Measurements from ENCODE around the gene SETD5. TPM values are rescaled to one million over a fixed set of nuclear protein-coding genes. Genes with fewer than 3 reads are reported as not detected.
"Not testable (repeated sequence)": the region's sequence is repeated elsewhere in the genome, so short reads cannot be mapped to it uniquely, and the experiment has no call there.

Gene SETD5
- total RNA-seq, 1 donor from 2014 or later, result 233 TPM

GRCh38 chr3:9485248-9485647 lies 87.8 kb downstream of the SETD5 start:
- TF ChIP-seq, protein P1, sequence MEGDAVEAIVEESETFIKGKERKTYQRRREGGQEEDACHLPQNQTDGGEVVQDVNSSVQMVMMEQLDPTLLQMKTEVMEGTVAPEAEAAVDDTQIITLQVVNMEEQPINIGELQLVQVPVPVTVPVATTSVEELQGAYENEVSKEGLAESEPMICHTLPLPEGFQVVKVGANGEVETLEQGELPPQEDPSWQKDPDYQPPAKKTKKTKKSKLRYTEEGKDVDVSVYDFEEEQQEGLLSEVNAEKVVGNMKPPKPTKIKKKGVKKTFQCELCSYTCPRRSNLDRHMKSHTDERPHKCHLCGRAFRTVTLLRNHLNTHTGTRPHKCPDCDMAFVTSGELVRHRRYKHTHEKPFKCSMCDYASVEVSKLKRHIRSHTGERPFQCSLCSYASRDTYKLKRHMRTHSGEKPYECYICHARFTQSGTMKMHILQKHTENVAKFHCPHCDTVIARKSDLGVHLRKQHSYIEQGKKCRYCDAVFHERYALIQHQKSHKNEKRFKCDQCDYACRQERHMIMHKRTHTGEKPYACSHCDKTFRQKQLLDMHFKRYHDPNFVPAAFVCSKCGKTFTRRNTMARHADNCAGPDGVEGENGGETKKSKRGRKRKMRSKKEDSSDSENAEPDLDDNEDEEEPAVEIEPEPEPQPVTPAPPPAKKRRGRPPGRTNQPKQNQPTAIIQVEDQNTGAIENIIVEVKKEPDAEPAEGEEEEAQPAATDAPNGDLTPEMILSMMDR (IDR thresholded peaks at IDR 0.05; ENCODE audit: unreplicated experiment), result no peak

GRCh38 chr3:9491506-9491905 lies 94.1 kb downstream of the SETD5 start:
- H3K36me3 Mint-ChIP-seq (ENCODE audit: insufficient read depth), result peaks cover 10% of the 10 kb centered on the region
- no peak overlapping the region for H3K4me3 Mint-ChIP-seq (ENCODE audit: low read depth)
- TF ChIP-seq, protein P1 (IDR thresholded peaks at IDR 0.05; ENCODE audit: unreplicated experiment), result no peak
- no peaks in the 10 kb centered on the region for H3K27me3 Mint-ChIP-seq
- H3K4me1 Mint-ChIP-seq (ENCODE audit: low read depth), result no peaks in the 10 kb centered on the region
- no peak overlapping the region for H3K27ac Mint-ChIP-seq
- H3K9me3 Mint-ChIP-seq (ENCODE audit: low read depth), result peaks cover 8% of the 10 kb centered on the region
- no peak for DNase-seq (ENCODE audit: low spot score, unreplicated experiment)

More at GRCh38 chr3:9485248-9485647, 87.8 kb downstream of the SETD5 start:
- peaks cover 44% of the 10 kb centered on the region for H3K36me3 Mint-ChIP-seq (ENCODE audit: insufficient read depth)
- H3K4me1 Mint-ChIP-seq (ENCODE audit: low read depth), result no peaks in the 10 kb centered on the region
- H3K9me3 Mint-ChIP-seq (ENCODE audit: low read depth), result peaks cover 9% of the 10 kb centered on the region
- H3K4me3 Mint-ChIP-seq (ENCODE audit: low read depth), result no peak overlapping the region
- no peaks in the 10 kb centered on the region for H3K27me3 Mint-ChIP-seq
- DNase-seq (ENCODE audit: low spot score, unreplicated experiment), result no peak
- H3K27ac Mint-ChIP-seq, result no peak overlapping the region

DNA sequence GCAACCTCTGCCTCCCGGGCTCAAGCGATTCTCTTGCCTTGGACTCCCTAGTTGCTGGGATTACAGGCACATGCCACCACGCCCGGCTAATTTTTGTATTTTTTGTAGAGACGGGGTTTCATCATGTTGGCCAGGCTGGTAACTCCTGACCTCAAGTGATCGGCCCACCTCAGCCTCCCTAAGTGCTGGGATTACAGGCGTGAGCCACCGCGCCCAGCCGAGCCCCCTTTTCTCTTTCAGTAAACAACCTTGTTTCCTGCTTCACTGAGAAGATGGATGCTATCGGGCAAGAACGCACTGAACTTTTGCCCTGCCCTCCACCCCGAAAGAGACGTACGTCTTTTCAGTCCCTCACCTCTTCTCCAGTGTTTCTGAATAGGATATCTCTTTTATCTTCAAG lies 96.6 kb downstream of the SETD5 start:
- H3K9me3 Mint-ChIP-seq (ENCODE audit: low read depth); H3K4me1 Mint-ChIP-seq (ENCODE audit: low read depth); H3K36me3 Mint-ChIP-seq (ENCODE audit: insufficient read depth); H3K4me3 Mint-ChIP-seq (ENCODE audit: low read depth); DNase-seq (ENCODE audit: low spot score, unreplicated experiment); H3K27ac Mint-ChIP-seq: not testable (repeated sequence)
- H3K27me3 Mint-ChIP-seq, result peaks cover 18% of the 10 kb centered on the region

GRCh38 chr3:9496893-9497292 lies 99.5 kb downstream of the SETD5 start:
- H3K27me3 Mint-ChIP-seq, result peaks cover 44% of the 10 kb centered on the region
- TF ChIP-seq, protein P1 (IDR thresholded peaks at IDR 0.05; ENCODE audit: unreplicated experiment), result no peak
- H3K4me1 Mint-ChIP-seq (ENCODE audit: low read depth), result peaks cover 3% of the 10 kb centered on the region
- H3K27ac Mint-ChIP-seq, result no peak overlapping the region
- peaks cover 2% of the 10 kb centered on the region for H3K36me3 Mint-ChIP-seq (ENCODE audit: insufficient read depth)
- no peak for DNase-seq (ENCODE audit: low spot score, unreplicated experiment)
- no peak overlapping the region for H3K4me3 Mint-ChIP-seq (ENCODE audit: low read depth)
- H3K9me3 Mint-ChIP-seq (ENCODE audit: low read depth), result no peaks in the 10 kb centered on the region

DNA sequence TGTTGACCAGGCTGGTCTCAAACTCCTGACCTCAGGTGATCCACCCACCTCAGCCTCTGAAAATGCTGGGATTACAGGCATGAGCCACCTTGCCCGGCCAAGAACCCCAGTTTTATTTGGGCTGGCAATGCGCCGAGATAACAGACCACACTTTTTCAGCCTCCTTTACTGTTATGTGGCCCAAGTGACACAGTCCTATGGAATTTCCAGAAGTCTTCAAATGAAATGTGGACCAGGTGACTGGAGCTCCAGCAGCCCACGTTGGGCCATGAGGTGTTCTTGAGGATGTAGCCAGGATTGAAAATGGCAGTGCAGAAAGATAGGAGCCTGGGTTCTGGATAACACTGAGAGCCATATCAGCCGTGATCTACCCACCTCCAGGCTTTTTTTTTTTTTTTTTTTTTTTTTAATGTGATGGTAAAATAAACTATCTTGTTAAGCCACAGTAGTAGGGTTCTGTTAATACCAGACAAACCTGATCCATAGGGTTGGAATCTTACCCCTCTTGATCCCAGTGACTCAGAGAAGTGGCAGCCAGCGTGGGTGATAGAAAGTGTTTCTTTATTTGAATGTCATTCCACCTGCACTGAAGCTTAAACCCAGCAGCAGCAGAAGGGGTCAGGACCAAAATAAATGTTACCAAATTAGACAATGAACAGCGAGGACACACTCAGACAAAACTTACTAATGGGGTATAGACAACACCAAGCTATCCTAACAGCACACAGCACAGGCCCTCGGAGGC lies 100.6 kb downstream of the SETD5 start:
- Mint-ChIP-seq H3K27ac (no peak overlapping the region), H3K9me3 (ENCODE audit: low read depth) (no peaks in the 10 kb centered on the region), H3K4me1 (ENCODE audit: low read depth) (peaks cover 3% of the 10 kb centered on the region), H3K4me3 (ENCODE audit: low read depth) (no peak overlapping the region), H3K27me3 (peaks cover 48% of the 10 kb centered on the region), H3K36me3 (ENCODE audit: insufficient read depth) (peaks cover 1% of the 10 kb centered on the region)
- DNase-seq (ENCODE audit: low spot score, unreplicated experiment), result no peak
- TF ChIP-seq, protein P1 (IDR thresholded peaks at IDR 0.05; ENCODE audit: unreplicated experiment), result no peak

- Mint-ChIP-seq H3K36me3 (ENCODE audit: insufficient read depth) (peaks cover 1% of the 10 kb centered on the region), H3K4me3 (ENCODE audit: low read depth) (no peak overlapping the region), H3K27me3 (peaks cover 48% of the 10 kb centered on the region), H3K27ac (no peak overlapping the region), H3K9me3 (ENCODE audit: low read depth) (no peaks in the 10 kb centered on the region), H3K4me1 (ENCODE audit: low read depth) (peaks cover 3% of the 10 kb centered on the region)
- no peak for DNase-seq (ENCODE audit: low spot score, unreplicated experiment)
- TF ChIP-seq, protein P1 (IDR thresholded peaks at IDR 0.05; ENCODE audit: unreplicated experiment), result no peak
Measured at GRCh38 chr3:9498781-9499180, 101.4 kb downstream of the SETD5 start.

Measured in progenitor cell of endocrine pancreas (in vitro differentiated cells).